Gastrocnemius medialis (tissue), 4 donors: ENCODE data around the gene MCCD1.
"Not testable (repeated sequence)": the region's sequence is repeated elsewhere in the genome, so short reads cannot be mapped to it uniquely, and the experiment has no call there.

Experiments
- CTCF ChIP-seq, 5 experiments: fragments of 450-650 bp in 3 of 5; fragments of 200-600 bp in 2 of 5; sonication (generic) in 2 of 5; IDR thresholded peaks in 4 of 5; conservative IDR thresholded peaks in 1 of 5; 1 replicate in 4 of 5; 2 replicates in 1 of 5; pipeline ENCODE4 v1.5.1; 2016 to 2019; ENCODE audit warnings: antibody characterized with exemption in 5 of 5, mild to moderate bottlenecking in 3 of 5, moderate library complexity in 3 of 5
- POLR2A ChIP-seq, 2 donors: fragments of 450-650 bp; IDR thresholded peaks; one replicate each; pipeline ENCODE4 v1.6.1; 2017; ENCODE audit warnings: antibody characterized with exemption in 2 of 2, mild to moderate bottlenecking in 2 of 2, moderate library complexity in 2 of 2

GRCh38 chr6:31496826-31497225, 31.9 kb upstream of the MCCD1 start:
- not testable (repeated sequence) for TF ChIP-seq POLR2A (IDR thresholded peaks at IDR 0.05); CTCF (IDR thresholded peaks at IDR 0.05 in 4 of 5, conservative IDR thresholded peaks at IDR 0.05 in 1 of 5)
